Activated naive CD4-positive, alpha-beta T cell treated with anti-CD3 and anti-CD28 coated beads, Interleukin-2, amount 50 U/mL, for 16 hours (primary cell): ENCODE measurements around the gene FAM117A.

ENCODE experiments used
- DNase-seq: peaks from one replicate; pipeline ENCODE4 v3.0.0-alpha.2; 2020

The FAM117A gene

GRCh38 chr17:49763735-49764558 is at the start of gene FAM117A:
FAM117A (minus strand) TSS chr17:49764131; CDS start chr17:49764087, 44 bp downstream.
- DNase-seq: peak; percentile 96

GRCh38 chr17:49809056-49809455 is 45.1 kb upstream of the FAM117A start:
- no peak for DNase-seq

GRCh38 chr17:49798738-49799137 is 34.8 kb upstream of the FAM117A start:
- no peak for DNase-seq

- no peak for DNase-seq
Measured at GRCh38 chr17:49798182-49798581, 34.3 kb upstream of the FAM117A start.

GRCh38 chr17:49795372-49795771 is 31.4 kb upstream of the FAM117A start:
- DNase-seq: no peak

- no peak for DNase-seq
Measured at GRCh38 chr17:49793309-49793708, 29.4 kb upstream of the FAM117A start.

- DNase-seq: no peak
Measured at GRCh38 chr17:49789243-49789578, 25.3 kb upstream of the FAM117A start.

GRCh38 chr17:49788478-49789242 is 24.7 kb upstream of the FAM117A start, which contains the start of gene KAT7:
KAT7 (plus strand) TSS chr17:49788681; CDS start chr17:49788835, 154 bp downstream.
- DNase-seq: peak; percentile 99

- DNase-seq: no peak
Measured at GRCh38 chr17:49787884-49788477, 24.1 kb upstream of the FAM117A start.

- DNase-seq: no peak
Measured at GRCh38 chr17:49784636-49785035, 20.7 kb upstream of the FAM117A start.

GRCh38 chr17:49783791-49784190 is 19.9 kb upstream of the FAM117A start:
- DNase-seq: no peak

- DNase-seq: no peak
Measured at GRCh38 chr17:49783071-49783715, 19.3 kb upstream of the FAM117A start.

- DNase-seq: no peak
Measured at GRCh38 chr17:49779739-49780231, 15.9 kb upstream of the FAM117A start.

GRCh38 chr17:49779156-49779738 is 15.3 kb upstream of the FAM117A start:
- DNase-seq: no peak

GRCh38 chr17:49777563-49777962 is 13.6 kb upstream of the FAM117A start:
- DNase-seq: no peak

GRCh38 chr17:49776551-49777300 is 12.8 kb upstream of the FAM117A start:
- no peak for DNase-seq

GRCh38 chr17:49775546-49776260 is 11.8 kb upstream of the FAM117A start:
- DNase-seq: no peak

- no peak for DNase-seq
Measured at GRCh38 chr17:49766918-49767530, 3.1 kb upstream of the FAM117A start.

- DNase-seq: no peak
Measured at GRCh38 chr17:49764559-49765180, 739 bp upstream of the FAM117A start.
